Stimulated activated CD8-positive, alpha-beta memory T cell treated with anti-CD3 and anti-CD28 coated beads, Interleukin-7, amount 100 ng/mL, for 1 hour (primary cell): Measurements from ENCODE around the gene CCHCR1.

Source experiments
- DNase-seq, 2 donors: peaks; one replicate each; pipeline ENCODE4 v3.0.0-alpha.2; 2020; ENCODE audit warnings: low read depth in 2 of 2

The CCHCR1 gene

GRCh38 chr6:31130751-31131150 is 26.9 kb downstream of the CCHCR1 start:
- DNase-seq = no peak

GRCh38 chr6:31129130-31129529 is 28.5 kb downstream of the CCHCR1 start:
- DNase-seq = no peak

- peak; percentile 48 to 52 for DNase-seq
Observed at GRCh38 chr6:31128093-31128676, 29.4 kb downstream of the CCHCR1 start.

GRCh38 chr6:31126396-31127175 is 31.0 kb downstream of the CCHCR1 start:
- DNase-seq = no peak

GRCh38 chr6:31125586-31126363 is 31.8 kb downstream of the CCHCR1 start:
- DNase-seq = no peak

GRCh38 chr6:31125162-31125561 is 32.4 kb downstream of the CCHCR1 start:
- DNase-seq = no peak

- no peak for DNase-seq
Observed at GRCh38 chr6:31122791-31123706, 34.6 kb downstream of the CCHCR1 start.

GRCh38 chr6:31121131-31121790 is 36.3 kb downstream of the CCHCR1 start:
- DNase-seq = no peak

GRCh38 chr6:31120151-31120915 is 37.3 kb downstream of the CCHCR1 start, which contains the start of gene CDSN:
TSS of gene CDSN (minus strand) at chr6:31120446. CDS start at chr6:31120419, 27 bp downstream.
- DNase-seq = no peak

- DNase-seq = no peak
Observed at GRCh38 chr6:31118178-31118577, 39.4 kb downstream of the CCHCR1 start.

GRCh38 chr6:31116661-31117385 is 40.8 kb downstream of the CCHCR1 start:
- no peak for DNase-seq

- no peak for DNase-seq
Observed at GRCh38 chr6:31115941-31116560, 41.6 kb downstream of the CCHCR1 start.

GRCh38 chr6:31114970-31115849 is 42.4 kb downstream of the CCHCR1 start:
- DNase-seq = no peak

- DNase-seq = no peak
Observed at GRCh38 chr6:31114541-31114878, 43.1 kb downstream of the CCHCR1 start, which contains the start of gene PSORS1C1. TSS of gene PSORS1C1 (plus strand) at chr6:31114800. CDS start at chr6:31129633, 14,833 bp downstream.

- DNase-seq = no peak
Observed at GRCh38 chr6:31113861-31114540, 43.6 kb downstream of the CCHCR1 start.

- DNase-seq = no peak
Observed at GRCh38 chr6:31112478-31112877, 45.1 kb downstream of the CCHCR1 start, which contains the start of gene C6orf15. TSS of gene C6orf15 (minus strand) at chr6:31112575. CDS start at chr6:31112555, 20 bp downstream.

- DNase-seq = no peak
Observed at GRCh38 chr6:31111712-31112111, 45.9 kb downstream of the CCHCR1 start.
